GM12878 (cell line): Measurements from ENCODE around the gene CCDC18. TPM values are rescaled to one million over a fixed set of nuclear protein-coding genes. Genes with fewer than 3 reads are reported as not detected.

Experiments
- ATAC-seq: fragments of 200-7000 bp; cut with Tn5 transposase; 3 replicates; pipeline ENCODE4 v1.9.1; 2020; ENCODE audit warnings: mild to moderate bottlenecking, moderate library complexity
- BruUV-seq: library from RNA; stranded (reverse); fragments of 400-500 nt; replicated peaks from 2 replicates; lab custom pipeline; 2021; lab: Mats Ljungman, UMichigan
- CTCF ChIA-PET: fragments of 300-600 bp; sonication (Branson Sonifier 250); formaldehyde crosslinking; extraction: SDS; loops from one replicate; lab custom pipeline; 2021; ENCODE audit warnings: inconsistent platforms; lab: Yijun Ruan, JAX
- POLR2A ChIA-PET: fragments of 350-600 bp; formaldehyde crosslinking; extraction: SDS; loops from one replicate; lab custom pipeline; 2021; ENCODE audit warnings: inconsistent platforms; lab: Charles Lee
- RAD21 ChIA-PET: fragments of 300-600 bp; sonication (Branson Sonifier 250); formaldehyde crosslinking; loops from one replicate; lab custom pipeline; 2023; ENCODE audit warnings: antibody characterized with exemption; ENCODE audit not compliant: unreplicated experiment; lab: Charles Lee
- SMC1A ChIA-PET: fragments of 300-600 bp; sonication (Branson Sonifier 250); formaldehyde crosslinking; loops from one replicate; lab custom pipeline; 2023; ENCODE audit not compliant: unreplicated experiment, uncharacterized antibody; lab: Charles Lee
- DNase-seq: peaks from one replicate; pipeline ENCODE4 v3.0.0-alpha.2; 2011; ENCODE audit warnings: low read depth, low spot score
- FAIRE-seq: peaks from 3 replicates; lab custom pipeline; 2011; peaks lifted over from hg19 to GRCh38; lab: Jason Lieb, UNC
- H2AFZ ChIP-seq: 2 replicates; pipeline ENCODE4 v1.6.0; 2011; ENCODE audit warnings: low read depth, low read length, control low read depth; ENCODE audit not compliant: control insufficient read depth
- H3K27ac ChIP-seq: 2 replicates; pipeline ENCODE4 v1.5.1; 2011; ENCODE audit warnings: control low read depth; ENCODE audit not compliant: control insufficient read depth, insufficient read depth
- H3K27me3 ChIP-seq, 2 experiments: replicated peaks in 1 of 2; 2 replicates each; pipeline versions ENCODE4 v1.6.0 to v1.6.1; 2011; ENCODE audit warnings: low read length in 1 of 2; ENCODE audit not compliant: control insufficient read depth in 2 of 2, insufficient read depth in 2 of 2
- H3K36me3 ChIP-seq, 2 experiments: 2 replicates each; pipeline ENCODE4 v1.5.1; 2011; ENCODE audit warnings: low read length in 1 of 2; ENCODE audit not compliant: control insufficient read depth in 2 of 2, insufficient read depth in 2 of 2
- H3K4me1 ChIP-seq: 2 replicates; pipeline ENCODE4 v1.6.1; 2011; ENCODE audit warnings: mild to moderate bottlenecking, low read length, moderate library complexity, mixed read lengths; ENCODE audit not compliant: control insufficient read depth, insufficient read depth
- H3K4me2 ChIP-seq: 2 replicates; pipeline ENCODE4 v1.6.0; 2011; ENCODE audit warnings: control low read depth; ENCODE audit not compliant: control insufficient read depth, insufficient read depth
- H3K4me3 ChIP-seq: fragments of 200-600 bp; sonication (generic); 2 replicates; pipeline ENCODE4 v1.5.1; 2016
- H3K79me2 ChIP-seq: 2 replicates; pipeline ENCODE4 v1.6.0; 2011; ENCODE audit warnings: low read length; ENCODE audit not compliant: control insufficient read depth, insufficient read depth
- H3K9ac ChIP-seq: 2 replicates; pipeline ENCODE4 v1.8.0; 2011; ENCODE audit warnings: low read length, control low read depth, mixed read lengths; ENCODE audit not compliant: control insufficient read depth, insufficient read depth
- H3K9me3 ChIP-seq: replicated peaks from 3 replicates; pipeline ENCODE4 v1.5.1; 2011; ENCODE audit warnings: mild to moderate bottlenecking, low read length; ENCODE audit not compliant: control insufficient read depth, insufficient read depth
- H4K20me1 ChIP-seq: 2 replicates; pipeline ENCODE4 v1.6.0; 2011; ENCODE audit not compliant: control insufficient read depth, insufficient read depth
- CHD1 ChIP-seq: IDR thresholded peaks from 2 replicates; pipeline ENCODE4 v1.6.1; 2012; ENCODE audit warnings: low read depth, low read length, improper control_type of control experiment
- CHD2 ChIP-seq: IDR thresholded peaks from 2 replicates; pipeline ENCODE4 v1.6.1; 2011; ENCODE audit warnings: low read depth, low read length, improper control_type of control experiment, borderline replicate concordance
- CTCF ChIP-seq, 3 experiments: IDR thresholded peaks in 2 of 3; conservative IDR thresholded peaks in 1 of 3; 2 replicates each; pipeline ENCODE4 v1.5.1; 2011; ENCODE audit warnings: low read depth in 3 of 3, low read length in 3 of 3, mild to moderate bottlenecking in 3 of 3, control low read depth in 2 of 3, moderate library complexity in 2 of 3, inconsistent platforms in 1 of 3, mixed read lengths in 1 of 3; ENCODE audit not compliant: control insufficient read depth in 2 of 3, insufficient read depth in 1 of 3; ENCODE audit errors: extremely low read depth in 1 of 3
- KAT2A ChIP-seq: conservative IDR thresholded peaks from 2 replicates; pipeline ENCODE4 v1.6.1; 2011; ENCODE audit warnings: low read depth, low read length; ENCODE audit not compliant: control insufficient read depth
- LARP7 ChIP-seq: fragments of 450-650 bp; IDR thresholded peaks from 2 replicates; pipeline ENCODE4 v1.6.1; 2017; ENCODE audit warnings: mild to moderate bottlenecking
- MAX ChIP-seq: IDR thresholded peaks from 2 replicates; pipeline ENCODE4 v1.6.1; 2012; ENCODE audit warnings: low read depth, low read length, improper control_type of control experiment
- MYB ChIP-seq: fragments of 150-350 bp; IDR thresholded peaks from 2 replicates; pipeline ENCODE4 v1.6.1; 2014; ENCODE audit warnings: mild to moderate bottlenecking, low read depth, low read length, borderline replicate concordance
- NR2C1 ChIP-seq: fragments of 450-650 bp; IDR thresholded peaks from 2 replicates; pipeline ENCODE4 v1.6.1; 2017; ENCODE audit warnings: antibody characterized with exemption, mild to moderate bottlenecking, moderate library complexity
- NR2C2 ChIP-seq: IDR thresholded peaks from 2 replicates; pipeline ENCODE4 v1.6.1; 2011; ENCODE audit warnings: borderline replicate concordance, low read depth; ENCODE audit not compliant: control insufficient read depth, insufficient read length
- SUPT20H ChIP-seq: IDR thresholded peaks from 2 replicates; pipeline ENCODE4 v1.6.1; 2011; ENCODE audit warnings: low read depth, mild to moderate bottlenecking, low read length, moderate library complexity, borderline replicate concordance; ENCODE audit not compliant: control insufficient read depth
- ZNF217 ChIP-seq: fragments of 450-650 bp; IDR thresholded peaks from 2 replicates; pipeline ENCODE4 v1.6.1; 2017; ENCODE audit warnings: antibody characterized with exemption, mild to moderate bottlenecking
- WGBS: methylation state at CpG from one replicate; pipeline ENCODE4 v1.1.6; 2016; ENCODE audit warnings: low lambda C conversion rate; ENCODE audit not compliant: insufficient replicate concordance, insufficient coverage; ENCODE audit errors: missing lambda C conversion rate; 5-methylcytosine and 5-hydroxymethylcytosine counted together
- in situ Hi-C: fragments of 300-500 bp; cut with MboI; formaldehyde crosslinking; loops from 9 replicates; pipeline ENCODE4 v1.14.3; 2018; ENCODE audit warnings: mixed read lengths
- intact Hi-C: fragments of 100-400 bp; cut with micrococcal nuclease; formaldehyde crosslinking; loops from one replicate; pipeline ENCODE4 v1.14.2; 2022; ENCODE audit not compliant: unreplicated experiment
- polyA plus RNA-seq, 11 experiments: library from polyadenylated mRNA; depleted of rRNA in 4 of 11; unstranded in 6 of 11; stranded (reverse) in 5 of 11; fragments of >200 nt; fragmentation: Nextera tagmentation in 4 of 11; fragmentation: Illumina TruSeq in 1 of 11; extraction: Ambion mirVana in 4 of 11; extraction: Trizol in 1 of 11; gene quantifications; 1 replicate in 1 of 11; 2 replicates in 10 of 11; pipeline versions ENCODE4 v1.2.1 to v1.2.3, GENCODE V29; 2011 to 2016; ENCODE audit warnings: inconsistent platforms in 2 of 11, missing spikeins in 2 of 11, low read depth in 1 of 11
- total RNA-seq, 4 experiments: library from RNA; depleted of rRNA in 3 of 4; stranded (reverse); fragments of >200 nt in 3 of 4; fragmentation: Illumina TruSeq in 1 of 4; extraction: Trizol in 1 of 4; gene quantifications; 2 replicates each; pipeline versions ENCODE4 v1.2.1 to v1.2.3, GENCODE V29; 2013 to 2021
- TF ChIP-seq, protein P1 (sequence below): IDR thresholded peaks from 2 replicates; pipeline ENCODE4 v1.6.1; 2011; ENCODE audit warnings: mild to moderate bottlenecking, low read depth, low read length, moderate library complexity; ENCODE audit not compliant: insufficient replicate concordance
- TF ChIP-seq, protein P2 (sequence below): fragments of 450-650 bp; formaldehyde crosslinking; IDR thresholded peaks from 2 replicates; pipeline ENCODE4 v1.5.0; 2022; ENCODE audit warnings: mild to moderate bottlenecking, missing genetic modification characterization
- TF ChIP-seq, protein P3 (sequence below): fragments of 450-650 bp; IDR thresholded peaks from 2 replicates; pipeline ENCODE4 v1.6.1; 2014; ENCODE audit warnings: mild to moderate bottlenecking
- TF ChIP-seq, protein P4 (sequence below): IDR thresholded peaks from 2 replicates; pipeline ENCODE4 v1.6.1; 2011; ENCODE audit warnings: borderline replicate concordance, low read depth, mild to moderate bottlenecking, moderate library complexity, mixed read lengths, low read length; ENCODE audit not compliant: insufficient read depth; ENCODE audit errors: extremely low read length

CCDC18 gene
- total and polyA plus RNA-seq, 10 of the 15 experiments (the other 5 are each of a cell fraction or from before 2014, with no cell fraction given) = 15.6 to 34.9 (median 19.5) TPM

- in situ Hi-C loops = no loop called here
- H3K36me3 ChIP-seq = peaks cover 5 to 10% of the 10 kb centered on the region in 2 experiments; a peak in 3 of 4 replicates
- DNase-seq = no peak
- WGBS = 100% methylated on average over 1 of the region's 1 CpG
- ChIA-PET CTCF (no interaction called here), SMC1A (no interaction called here), POLR2A (no interaction called here), RAD21 (no interaction called here)
- no peaks in the 10 kb centered on the region for H3K9me3 ChIP-seq
- no peak overlapping the region for H2AFZ ChIP-seq
- intact Hi-C loops = no loop called here
- H3K79me2 ChIP-seq = no peaks in the 10 kb centered on the region
- H3K9ac ChIP-seq = no peak overlapping the region
- no TSS peak for BruUV-seq
- no peaks in the 10 kb centered on the region for H3K27me3 ChIP-seq
- no peak for FAIRE-seq
- no peaks in the 10 kb centered on the region for H4K20me1 ChIP-seq
- H3K27ac ChIP-seq = no peak overlapping the region
- no peak for ATAC-seq
- no peaks in the 10 kb centered on the region for H3K4me1 ChIP-seq
- no peak overlapping the region for H3K4me3 ChIP-seq
- H3K4me2 ChIP-seq = no peak overlapping the region
- TF ChIP-seq CHD2 (no peak), ZNF217 (no peak), KAT2A (no peak), CTCF (IDR thresholded peaks at IDR 0.05 in 2 of 3, conservative IDR thresholded peaks at IDR 0.05 in 1 of 3; ENCODE audit: control insufficient read depth in 2 of 3, extremely low read depth in 1 of 3, insufficient read depth in 1 of 3, low read depth in 3 of 3, low read length in 3 of 3) (no peak), MYB (no peak), MAX (no peak), NR2C2 (no peak), LARP7 (no peak), CHD1 (no peak), NR2C1 (no peak), SUPT20H (no peak)
- TF ChIP-seq, protein P1, sequence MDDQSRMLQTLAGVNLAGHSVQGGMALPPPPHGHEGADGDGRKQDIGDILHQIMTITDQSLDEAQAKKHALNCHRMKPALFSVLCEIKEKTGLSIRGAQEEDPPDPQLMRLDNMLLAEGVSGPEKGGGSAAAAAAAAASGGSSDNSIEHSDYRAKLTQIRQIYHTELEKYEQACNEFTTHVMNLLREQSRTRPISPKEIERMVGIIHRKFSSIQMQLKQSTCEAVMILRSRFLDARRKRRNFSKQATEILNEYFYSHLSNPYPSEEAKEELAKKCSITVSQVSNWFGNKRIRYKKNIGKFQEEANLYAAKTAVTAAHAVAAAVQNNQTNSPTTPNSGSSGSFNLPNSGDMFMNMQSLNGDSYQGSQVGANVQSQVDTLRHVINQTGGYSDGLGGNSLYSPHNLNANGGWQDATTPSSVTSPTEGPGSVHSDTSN = no peak
- TF ChIP-seq, protein P2, sequence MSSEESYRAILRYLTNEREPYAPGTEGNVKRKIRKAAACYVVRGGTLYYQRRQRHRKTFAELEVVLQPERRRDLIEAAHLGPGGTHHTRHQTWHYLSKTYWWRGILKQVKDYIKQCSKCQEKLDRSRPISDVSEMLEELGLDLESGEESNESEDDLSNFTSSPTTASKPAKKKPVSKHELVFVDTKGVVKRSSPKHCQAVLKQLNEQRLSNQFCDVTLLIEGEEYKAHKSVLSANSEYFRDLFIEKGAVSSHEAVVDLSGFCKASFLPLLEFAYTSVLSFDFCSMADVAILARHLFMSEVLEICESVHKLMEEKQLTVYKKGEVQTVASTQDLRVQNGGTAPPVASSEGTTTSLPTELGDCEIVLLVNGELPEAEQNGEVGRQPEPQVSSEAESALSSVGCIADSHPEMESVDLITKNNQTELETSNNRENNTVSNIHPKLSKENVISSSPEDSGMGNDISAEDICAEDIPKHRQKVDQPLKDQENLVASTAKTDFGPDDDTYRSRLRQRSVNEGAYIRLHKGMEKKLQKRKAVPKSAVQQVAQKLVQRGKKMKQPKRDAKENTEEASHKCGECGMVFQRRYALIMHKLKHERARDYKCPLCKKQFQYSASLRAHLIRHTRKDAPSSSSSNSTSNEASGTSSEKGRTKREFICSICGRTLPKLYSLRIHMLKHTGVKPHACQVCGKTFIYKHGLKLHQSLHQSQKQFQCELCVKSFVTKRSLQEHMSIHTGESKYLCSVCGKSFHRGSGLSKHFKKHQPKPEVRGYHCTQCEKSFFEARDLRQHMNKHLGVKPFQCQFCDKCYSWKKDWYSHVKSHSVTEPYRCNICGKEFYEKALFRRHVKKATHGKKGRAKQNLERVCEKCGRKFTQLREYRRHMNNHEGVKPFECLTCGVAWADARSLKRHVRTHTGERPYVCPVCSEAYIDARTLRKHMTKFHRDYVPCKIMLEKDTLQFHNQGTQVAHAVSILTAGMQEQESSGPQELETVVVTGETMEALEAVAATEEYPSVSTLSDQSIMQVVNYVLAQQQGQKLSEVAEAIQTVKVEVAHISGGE (CRISPR knock-in tag) = no peak
- TF ChIP-seq, protein P3, sequence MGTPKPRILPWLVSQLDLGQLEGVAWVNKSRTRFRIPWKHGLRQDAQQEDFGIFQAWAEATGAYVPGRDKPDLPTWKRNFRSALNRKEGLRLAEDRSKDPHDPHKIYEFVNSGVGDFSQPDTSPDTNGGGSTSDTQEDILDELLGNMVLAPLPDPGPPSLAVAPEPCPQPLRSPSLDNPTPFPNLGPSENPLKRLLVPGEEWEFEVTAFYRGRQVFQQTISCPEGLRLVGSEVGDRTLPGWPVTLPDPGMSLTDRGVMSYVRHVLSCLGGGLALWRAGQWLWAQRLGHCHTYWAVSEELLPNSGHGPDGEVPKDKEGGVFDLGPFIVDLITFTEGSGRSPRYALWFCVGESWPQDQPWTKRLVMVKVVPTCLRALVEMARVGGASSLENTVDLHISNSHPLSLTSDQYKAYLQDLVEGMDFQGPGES = no peak
- TF ChIP-seq, protein P4, sequence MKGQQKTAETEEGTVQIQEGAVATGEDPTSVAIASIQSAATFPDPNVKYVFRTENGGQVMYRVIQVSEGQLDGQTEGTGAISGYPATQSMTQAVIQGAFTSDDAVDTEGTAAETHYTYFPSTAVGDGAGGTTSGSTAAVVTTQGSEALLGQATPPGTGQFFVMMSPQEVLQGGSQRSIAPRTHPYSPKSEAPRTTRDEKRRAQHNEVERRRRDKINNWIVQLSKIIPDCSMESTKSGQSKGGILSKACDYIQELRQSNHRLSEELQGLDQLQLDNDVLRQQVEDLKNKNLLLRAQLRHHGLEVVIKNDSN = no peak
Measured at GRCh38 chr1:93196591-93196990, 16.1 kb downstream of the CCDC18 start.
